Nephron progenitor cell (in vitro differentiated cells): ENCODE results near the gene PRKG1.

Source experiments
- DNase-seq: peaks from one replicate; pipeline ENCODE4 v3.0.0; 2021
- H3K27ac Mint-ChIP-seq: 2 replicates; pipeline ENCODE4 v1.8.0; 2021; ENCODE audit warnings: mild to moderate bottlenecking, moderate library complexity, mixed read lengths
- H3K27me3 Mint-ChIP-seq: 2 replicates; pipeline ENCODE4 v1.8.0; 2021; ENCODE audit warnings: mild to moderate bottlenecking, low read depth, mixed read lengths; ENCODE audit not compliant: poor library complexity
- H3K36me3 Mint-ChIP-seq: 2 replicates; pipeline ENCODE4 v1.8.0; 2021; ENCODE audit warnings: low read depth, mixed read lengths
- H3K4me1 Mint-ChIP-seq: 2 replicates; pipeline ENCODE4 v1.8.0; 2021; ENCODE audit warnings: mixed read lengths
- H3K4me3 Mint-ChIP-seq: 2 replicates; pipeline ENCODE4 v1.8.0; 2021; ENCODE audit warnings: mild to moderate bottlenecking, moderate library complexity, mixed read lengths
- H3K9me3 Mint-ChIP-seq: 2 replicates; pipeline ENCODE4 v1.8.0; 2021; ENCODE audit warnings: mild to moderate bottlenecking, moderate library complexity, mixed read lengths
- CTCF ChIP-seq: fragments of 200-600 bp; sonication (generic); IDR thresholded peaks from 2 replicates; pipeline ENCODE4 v1.5.0; 2021; ENCODE audit warnings: antibody characterized with exemption

PRKG1 gene

DNA sequence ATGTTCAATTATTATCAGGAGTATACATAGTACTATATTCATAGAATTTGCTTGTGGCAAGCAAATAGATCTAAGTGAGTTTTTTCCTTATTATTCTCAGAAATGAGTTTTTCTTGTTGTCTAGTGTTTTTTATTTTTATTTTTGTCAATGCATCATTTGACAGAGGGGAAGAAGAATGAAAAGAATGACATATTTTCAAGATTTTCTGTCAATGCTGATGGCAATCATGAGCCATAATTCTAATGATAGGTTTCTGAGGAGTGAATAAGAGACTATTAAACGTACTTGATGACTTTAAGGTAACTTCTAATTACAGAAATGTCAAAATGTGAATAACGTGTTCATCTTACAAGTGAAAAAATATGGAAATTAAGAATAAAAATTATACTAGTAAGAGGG, 769.7 kb downstream of the PRKG1 start:
- Mint-ChIP-seq H3K4me3 (no peak overlapping the region), H3K9me3 (no peaks in the 10 kb centered on the region), H3K27ac (no peak overlapping the region), H3K4me1 (no peaks in the 10 kb centered on the region), H3K27me3 (no peaks in the 10 kb centered on the region), H3K36me3 (no peaks in the 10 kb centered on the region)
- DNase-seq: no peak
- TF ChIP-seq CTCF: no peak

GRCh38 chr10:51846856-51847506, 772.7 kb downstream of the PRKG1 start:
- no peak for DNase-seq
- H3K4me1 Mint-ChIP-seq: no peaks in the 10 kb centered on the region
- H3K27ac Mint-ChIP-seq: no peak overlapping the region
- H3K9me3 Mint-ChIP-seq: no peaks in the 10 kb centered on the region
- no peaks in the 10 kb centered on the region for H3K36me3 Mint-ChIP-seq
- no peak for TF ChIP-seq CTCF
- no peaks in the 10 kb centered on the region for H3K27me3 Mint-ChIP-seq
- H3K4me3 Mint-ChIP-seq: no peak overlapping the region

- no peak for DNase-seq
- H3K4me1 Mint-ChIP-seq: peaks cover 6% of the 10 kb centered on the region
- peaks cover 5% of the 10 kb centered on the region for H3K36me3 Mint-ChIP-seq
- peaks cover 14% of the 10 kb centered on the region for H3K9me3 Mint-ChIP-seq
- no peak for TF ChIP-seq CTCF
- no peaks in the 10 kb centered on the region for H3K27me3 Mint-ChIP-seq
- no peak overlapping the region for H3K27ac Mint-ChIP-seq
- no peak overlapping the region for H3K4me3 Mint-ChIP-seq
Observed at GRCh38 chr10:51852297-51852696, 778.0 kb downstream of the PRKG1 start.

DNA sequence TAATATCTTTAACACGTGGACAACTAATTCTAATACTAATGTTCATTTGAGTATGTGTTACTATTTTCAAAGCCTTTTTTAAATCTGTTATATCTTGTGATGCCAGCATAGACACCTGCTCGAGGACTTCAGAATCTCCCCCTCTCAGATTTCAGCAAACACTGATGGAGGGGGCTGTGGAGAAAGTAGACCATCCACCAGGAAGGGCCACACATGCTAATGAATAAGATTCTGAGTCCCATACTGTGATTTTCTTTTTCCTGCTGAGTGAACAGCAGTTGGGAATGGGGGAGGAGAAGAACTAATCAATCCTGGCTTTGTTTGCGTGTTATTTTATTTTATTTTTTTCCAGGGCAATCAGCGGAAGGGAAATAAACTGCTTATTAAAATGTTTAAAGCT, 783.0 kb downstream of the PRKG1 start:
- H3K27me3 Mint-ChIP-seq: no peaks in the 10 kb centered on the region
- H3K4me1 Mint-ChIP-seq: peaks cover 12% of the 10 kb centered on the region
- no peak overlapping the region for H3K27ac Mint-ChIP-seq

GRCh38 chr10:51860257-51860656, 786.0 kb downstream of the PRKG1 start:
- no peak for TF ChIP-seq CTCF
- Mint-ChIP-seq H3K36me3 (peaks cover 5% of the 10 kb centered on the region), H3K4me1 (peaks cover 12% of the 10 kb centered on the region), H3K4me3 (no peak overlapping the region), H3K9me3 (peaks cover 8% of the 10 kb centered on the region), H3K27ac (no peak overlapping the region), H3K27me3 (no peaks in the 10 kb centered on the region)
- no peak for DNase-seq

More for the DNA sequence above, 783.0 kb downstream of the PRKG1 start:
- no peak overlapping the region for H3K4me3 Mint-ChIP-seq
- TF ChIP-seq CTCF: no peak
- peaks cover 5% of the 10 kb centered on the region for H3K36me3 Mint-ChIP-seq
- peaks cover 14% of the 10 kb centered on the region for H3K9me3 Mint-ChIP-seq
- DNase-seq: no peak

GRCh38 chr10:51861051-51861450, 786.8 kb downstream of the PRKG1 start:
- no peak for TF ChIP-seq CTCF
- H3K4me1 Mint-ChIP-seq: peaks cover 12% of the 10 kb centered on the region
- DNase-seq: no peak
- H3K4me3 Mint-ChIP-seq: no peak overlapping the region
- peaks cover 1% of the 10 kb centered on the region for H3K36me3 Mint-ChIP-seq
- no peaks in the 10 kb centered on the region for H3K27me3 Mint-ChIP-seq
- no peak overlapping the region for H3K27ac Mint-ChIP-seq
- peaks cover 1% of the 10 kb centered on the region for H3K9me3 Mint-ChIP-seq
